AG04450 (cell line): ENCODE data around the gene IGFLR1. TPM values are rescaled to one million over a fixed set of nuclear protein-coding genes. Genes with fewer than 3 reads are reported as not detected.
A peak's percentile ranks its signal among the peaks of the same experiment; 100 is the strongest.

ENCODE experiments used
- CTCF ChIA-PET: fragments of 300-600, 350-600 bp; formaldehyde crosslinking; extraction: SDS; loops from one replicate; lab custom pipeline; 2022; ENCODE audit warnings: antibody characterized with exemption, inconsistent platforms; lab: Charles Lee
- POLR2A ChIA-PET: fragments of 350-600 bp; formaldehyde crosslinking; extraction: SDS; loops from one replicate; lab custom pipeline; 2021; ENCODE audit warnings: antibody characterized with exemption, inconsistent platforms; lab: Yijun Ruan, JAX
- DNase-seq: peaks from one replicate; pipeline ENCODE4 v3.0.0-alpha.2; 2011; ENCODE audit warnings: low read depth, low spot score
- H3K27ac ChIP-seq: one replicate; pipeline ENCODE4 v1.5.1; 2012; ENCODE audit warnings: low read depth, low read length, control low read depth
- H3K27me3 ChIP-seq: one replicate; pipeline ENCODE4 v1.6.0; 2012; ENCODE audit warnings: low read length; ENCODE audit not compliant: control insufficient read depth, insufficient read depth
- H3K4me3 ChIP-seq: 2 replicates; pipeline ENCODE4 v1.5.1; 2011; ENCODE audit warnings: mild to moderate bottlenecking, low read depth, low read length, control low read depth
- H3K9me3 ChIP-seq: 2 replicates; pipeline ENCODE4 v1.5.1; 2012; ENCODE audit warnings: low read length; ENCODE audit not compliant: control insufficient read depth, insufficient read depth
- polyA plus RNA-seq: library from polyadenylated mRNA; depleted of rRNA; stranded (reverse); fragments of >200 nt; gene quantifications from 2 replicates; pipeline ENCODE4 v1.2.3, GENCODE V29; 2011
- TF ChIP-seq, protein P1 (sequence below): IDR thresholded peaks from 2 replicates; pipeline ENCODE4 v1.5.1; 2011; ENCODE audit warnings: low read depth, low read length, control low read depth, inconsistent platforms

The IGFLR1 gene
- polyA plus RNA-seq, 1 experiment, result 1.3 TPM

DNA sequence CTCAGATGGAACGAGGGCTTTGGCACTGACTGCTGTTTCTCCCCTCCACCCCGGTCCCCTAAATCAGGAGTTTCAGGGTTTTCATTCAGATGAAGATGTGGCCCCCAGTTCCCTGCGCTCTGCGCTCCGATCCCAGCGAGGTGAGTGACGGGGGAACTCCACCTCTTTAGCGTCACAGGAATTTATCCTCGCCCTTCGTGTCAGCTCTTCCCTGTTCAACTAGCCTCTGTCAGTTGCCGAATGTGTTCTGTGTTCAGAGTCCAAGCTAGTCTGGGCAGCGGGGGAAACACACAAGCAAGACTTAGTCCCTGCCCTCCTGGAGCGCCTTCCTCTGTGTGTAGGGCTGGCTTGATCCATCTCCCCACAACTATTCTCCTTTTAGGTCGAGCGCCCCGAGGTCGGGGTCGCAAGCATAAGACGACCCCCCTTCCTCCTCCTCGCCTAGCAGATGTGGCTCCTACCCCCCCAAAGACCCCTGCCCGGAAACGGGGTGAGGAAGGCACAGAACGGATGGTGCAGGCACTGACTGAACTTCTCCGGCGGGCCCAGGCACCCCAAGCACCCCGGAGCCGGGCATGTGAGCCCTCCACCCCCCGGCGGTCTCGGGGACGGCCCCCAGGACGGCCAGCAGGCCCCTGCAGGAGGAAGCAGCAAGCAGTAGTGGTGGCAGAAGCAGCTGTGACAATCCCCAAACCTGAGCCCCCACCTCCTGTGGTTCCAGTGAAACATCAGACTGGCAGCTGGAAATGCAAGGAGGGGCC lies 22.7 kb downstream of the IGFLR1 start:
- ChIA-PET POLR2A (interaction anchor here (1.2 kb wide), 1 partner anchor 21 kb away, joined by 8 read pairs; no protein-coding TSS in a partner anchor), CTCF (interaction anchor here (1.1 kb wide), 1 partner anchor 26 kb away, joined by 3 read pairs; the partner anchor contains the start of genes PSENEN and U2AF1L4)
- DNase-seq, result no peak
- TF ChIP-seq, protein P1, sequence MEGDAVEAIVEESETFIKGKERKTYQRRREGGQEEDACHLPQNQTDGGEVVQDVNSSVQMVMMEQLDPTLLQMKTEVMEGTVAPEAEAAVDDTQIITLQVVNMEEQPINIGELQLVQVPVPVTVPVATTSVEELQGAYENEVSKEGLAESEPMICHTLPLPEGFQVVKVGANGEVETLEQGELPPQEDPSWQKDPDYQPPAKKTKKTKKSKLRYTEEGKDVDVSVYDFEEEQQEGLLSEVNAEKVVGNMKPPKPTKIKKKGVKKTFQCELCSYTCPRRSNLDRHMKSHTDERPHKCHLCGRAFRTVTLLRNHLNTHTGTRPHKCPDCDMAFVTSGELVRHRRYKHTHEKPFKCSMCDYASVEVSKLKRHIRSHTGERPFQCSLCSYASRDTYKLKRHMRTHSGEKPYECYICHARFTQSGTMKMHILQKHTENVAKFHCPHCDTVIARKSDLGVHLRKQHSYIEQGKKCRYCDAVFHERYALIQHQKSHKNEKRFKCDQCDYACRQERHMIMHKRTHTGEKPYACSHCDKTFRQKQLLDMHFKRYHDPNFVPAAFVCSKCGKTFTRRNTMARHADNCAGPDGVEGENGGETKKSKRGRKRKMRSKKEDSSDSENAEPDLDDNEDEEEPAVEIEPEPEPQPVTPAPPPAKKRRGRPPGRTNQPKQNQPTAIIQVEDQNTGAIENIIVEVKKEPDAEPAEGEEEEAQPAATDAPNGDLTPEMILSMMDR, result no peak
- Histone ChIP-seq H3K27ac (no peak overlapping the region), H3K27me3 (no peaks in the 10 kb centered on the region), H3K4me3 (peak overlapping the region; percentile 90), H3K9me3 (no peaks in the 10 kb centered on the region; the same call in 1 of the 2 replicates)

DNA sequence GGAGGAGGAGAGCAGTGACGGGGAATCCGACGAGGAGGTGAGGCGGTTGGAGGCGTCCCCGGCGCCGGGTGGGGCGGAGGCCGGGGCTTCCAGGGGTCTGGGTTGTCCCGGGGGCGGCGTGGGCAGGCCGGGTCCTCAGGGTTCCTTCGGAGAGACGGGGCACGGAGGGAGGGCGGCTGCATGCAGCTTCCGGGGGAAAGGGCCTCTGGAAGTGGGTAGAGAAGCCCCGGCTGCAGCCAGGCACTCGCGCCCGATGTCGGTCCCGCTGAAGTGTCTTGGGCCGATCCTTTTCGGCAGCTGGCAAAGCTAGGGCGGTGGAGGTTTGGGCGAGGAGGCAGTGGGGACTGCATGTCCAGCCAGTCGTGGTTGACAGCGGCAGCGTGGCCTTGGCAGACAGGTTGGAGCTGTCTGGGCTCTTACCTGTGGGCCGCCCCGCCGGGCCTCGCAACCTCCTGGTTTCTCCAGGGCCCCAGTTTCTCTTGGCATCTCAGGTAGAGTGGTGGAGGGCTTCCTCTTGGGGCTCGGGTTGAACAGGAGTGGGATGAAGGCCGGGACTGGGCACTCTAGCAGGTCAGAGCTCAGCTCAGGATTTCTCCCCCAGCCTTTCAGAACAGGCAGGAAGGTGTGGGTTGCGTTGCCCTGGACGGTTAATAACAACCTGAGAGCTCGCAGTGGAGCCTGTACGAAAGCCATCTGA lies 23.8 kb downstream of the IGFLR1 start:
- peak overlapping the region; percentile 21 for H3K27ac ChIP-seq
- no peaks in the 10 kb centered on the region; the same call in 1 of the 2 replicates for H3K9me3 ChIP-seq
- ChIA-PET CTCF (interaction anchor here (0.6 kb wide), 1 partner anchor 26 kb away, joined by 3 read pairs; no protein-coding TSS in a partner anchor), POLR2A (interaction anchor here (1.2 kb wide), 1 partner anchor 22 kb away, joined by 8 read pairs; no protein-coding TSS in a partner anchor)
- H3K27me3 ChIP-seq, result no peaks in the 10 kb centered on the region
- TF ChIP-seq, protein P1, result no peak
- no peak for DNase-seq
- H3K4me3 ChIP-seq, result peak overlapping the region; percentile 90

DNA sequence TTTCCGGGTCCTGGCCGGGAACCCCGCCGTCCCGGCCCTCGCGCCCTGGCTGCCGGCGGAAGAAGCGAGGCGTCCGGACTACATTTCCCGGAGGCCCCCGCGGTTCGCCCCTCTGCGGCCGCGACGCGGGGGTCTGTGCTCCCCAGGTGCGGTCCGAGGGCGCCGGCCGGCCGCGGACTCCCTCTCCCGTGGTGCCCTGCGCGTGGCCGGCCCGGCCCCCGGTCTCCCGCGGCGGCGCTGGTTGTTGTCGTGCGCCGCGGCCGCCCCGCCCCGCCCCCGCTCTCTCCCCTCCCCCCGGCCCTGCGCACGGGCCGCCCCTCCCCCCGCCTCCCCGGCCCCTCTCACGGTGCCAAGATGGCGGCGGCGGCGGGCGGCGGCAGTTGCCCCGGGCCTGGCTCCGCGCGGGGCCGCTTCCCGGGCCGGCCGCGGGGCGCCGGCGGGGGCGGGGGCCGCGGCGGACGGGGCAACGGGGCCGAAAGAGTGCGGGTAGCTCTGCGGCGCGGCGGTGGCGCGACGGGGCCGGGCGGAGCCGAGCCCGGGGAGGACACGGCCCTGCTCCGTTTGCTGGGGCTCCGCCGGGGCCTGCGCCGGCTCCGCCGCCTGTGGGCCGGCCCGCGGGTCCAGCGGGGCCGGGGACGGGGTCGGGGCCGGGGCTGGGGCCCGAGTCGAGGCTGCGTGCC lies 24.4 kb downstream of the IGFLR1 start, which contains the start of gene KMT2B:
Gene KMT2B, plus strand, starts transcription at position 339 of the 680 bp plus-strand sequence. Its CDS starts 16 bp downstream, at position 355.
- no peaks in the 10 kb centered on the region for H3K27me3 ChIP-seq
- CTCF ChIA-PET, result no interaction called here
- H3K27ac ChIP-seq, result peak within 1 kb of the TSS; percentile 57
- peak within 1 kb of the TSS; percentile 90 for H3K4me3 ChIP-seq
- TF ChIP-seq, protein P1, result no peak
- DNase-seq, result no peak
- H3K9me3 ChIP-seq, result no peaks in the 10 kb centered on the region; the same call in 1 of the 2 replicates
- POLR2A ChIA-PET, result no interaction called here

DNA sequence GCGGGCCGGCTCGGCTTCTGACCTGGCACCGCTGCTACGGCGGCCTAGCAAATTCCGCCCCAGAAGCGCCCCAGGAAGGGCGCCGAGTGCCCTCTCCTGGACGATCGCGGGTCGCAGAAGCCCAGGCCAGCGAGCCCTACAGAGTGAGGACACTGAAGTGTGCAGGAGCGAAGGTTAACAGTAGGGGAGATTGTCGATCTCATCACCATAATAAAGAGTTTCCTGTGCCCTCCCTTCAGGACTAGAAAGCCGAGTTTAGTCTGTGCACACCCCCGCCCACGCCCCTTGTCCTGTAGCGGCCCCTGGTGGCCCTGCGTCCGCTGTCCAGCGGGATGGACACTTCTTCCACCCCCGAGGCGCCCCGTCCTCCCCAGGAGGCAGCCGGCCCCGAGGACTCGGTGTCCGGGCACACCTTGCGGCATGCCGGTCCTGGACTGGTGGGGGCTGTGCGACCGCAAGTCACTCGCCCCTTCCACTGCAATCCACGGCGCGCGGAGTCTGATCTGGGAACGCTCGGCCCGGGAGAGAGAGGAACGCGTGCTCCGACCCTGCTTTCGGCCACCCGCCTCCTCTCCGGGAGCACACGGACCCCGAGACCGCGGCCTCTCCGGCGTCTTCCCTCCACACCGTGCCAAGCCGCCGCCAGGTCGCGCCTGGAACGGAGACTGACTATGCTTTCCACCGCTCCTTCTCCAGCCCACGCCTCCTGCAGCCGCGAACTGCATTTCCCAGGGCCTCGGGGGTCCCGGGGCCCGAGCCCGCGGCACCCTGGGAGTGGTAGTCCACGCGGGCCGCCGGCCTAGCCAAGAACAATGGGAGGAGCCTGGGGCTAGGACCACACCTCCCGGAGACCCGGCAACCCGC lies 25.2 kb downstream of the IGFLR1 start:
- TF ChIP-seq, protein P1, result peak; percentile 85
- Histone ChIP-seq H3K9me3 (no peaks in the 10 kb centered on the region; the same call in 1 of the 2 replicates), H3K27me3 (no peaks in the 10 kb centered on the region), H3K4me3 (peak overlapping the region; percentile 84), H3K27ac (peak overlapping the region; percentile 57)
- peak; percentile 84 for DNase-seq
- ChIA-PET POLR2A (no interaction called here), CTCF (no interaction called here)
